ENCODE results near the gene RIPPLY3.
A peak's percentile ranks its signal among the peaks of the same experiment; 100 is the strongest.

DNA sequence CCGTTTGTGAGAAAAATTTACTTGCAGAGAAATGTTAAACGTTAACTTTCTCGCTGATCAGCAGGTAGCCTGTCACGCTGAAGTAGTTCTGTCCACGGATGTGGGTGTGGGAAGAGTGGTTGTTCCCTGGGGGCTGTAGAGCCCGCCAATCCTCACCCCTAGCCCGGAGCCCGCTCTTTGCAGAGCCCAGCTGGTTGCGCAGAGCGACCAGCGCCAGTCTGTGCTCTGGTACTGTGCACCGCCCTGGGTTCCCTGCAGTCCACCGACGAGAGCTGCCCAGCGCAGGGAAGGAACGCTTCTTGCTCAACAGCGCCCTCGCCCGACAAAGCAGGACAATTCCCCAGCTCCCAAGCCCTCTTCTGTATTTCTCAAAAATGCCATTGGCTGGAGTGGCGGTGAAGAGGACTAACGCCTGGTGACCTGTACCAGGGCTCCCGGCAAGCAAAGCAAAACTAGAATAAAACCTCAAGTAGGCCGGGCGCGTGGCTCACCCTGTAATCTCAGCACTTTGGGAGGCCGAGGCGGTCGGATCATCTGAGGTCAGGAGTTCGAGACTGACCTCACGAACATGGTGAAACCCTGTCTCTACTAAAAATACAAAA lies 3.3 kb downstream of the RIPPLY3 start:
- TF ChIP-seq, protein P1, sequence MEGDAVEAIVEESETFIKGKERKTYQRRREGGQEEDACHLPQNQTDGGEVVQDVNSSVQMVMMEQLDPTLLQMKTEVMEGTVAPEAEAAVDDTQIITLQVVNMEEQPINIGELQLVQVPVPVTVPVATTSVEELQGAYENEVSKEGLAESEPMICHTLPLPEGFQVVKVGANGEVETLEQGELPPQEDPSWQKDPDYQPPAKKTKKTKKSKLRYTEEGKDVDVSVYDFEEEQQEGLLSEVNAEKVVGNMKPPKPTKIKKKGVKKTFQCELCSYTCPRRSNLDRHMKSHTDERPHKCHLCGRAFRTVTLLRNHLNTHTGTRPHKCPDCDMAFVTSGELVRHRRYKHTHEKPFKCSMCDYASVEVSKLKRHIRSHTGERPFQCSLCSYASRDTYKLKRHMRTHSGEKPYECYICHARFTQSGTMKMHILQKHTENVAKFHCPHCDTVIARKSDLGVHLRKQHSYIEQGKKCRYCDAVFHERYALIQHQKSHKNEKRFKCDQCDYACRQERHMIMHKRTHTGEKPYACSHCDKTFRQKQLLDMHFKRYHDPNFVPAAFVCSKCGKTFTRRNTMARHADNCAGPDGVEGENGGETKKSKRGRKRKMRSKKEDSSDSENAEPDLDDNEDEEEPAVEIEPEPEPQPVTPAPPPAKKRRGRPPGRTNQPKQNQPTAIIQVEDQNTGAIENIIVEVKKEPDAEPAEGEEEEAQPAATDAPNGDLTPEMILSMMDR (IDR thresholded peaks at IDR 0.05; ENCODE audit: insufficient read depth, low read depth, low read length) = peak; percentile 66
- no peak for TF ChIP-seq EZH2 (IDR thresholded peaks at IDR 0.05; ENCODE audit: insufficient read depth, low read length)
